HG03064 (cell line): ENCODE measurements around the gene NKAIN4.
"Not testable (repeated sequence)": the region's sequence is repeated elsewhere in the genome, so short reads cannot be mapped to it uniquely, and the experiment has no call there.

Experiments
- ATAC-seq: cut with Tn5 transposase; IDR thresholded peaks from one replicate; pipeline ENCODE4 v1.9.1; 2021; ENCODE audit warnings: low read depth; ENCODE audit not compliant: unreplicated experiment

Gene NKAIN4

GRCh38 chr20:63259734-63260460 lies 5.6 kb upstream of the NKAIN4 start:
- no peak for ATAC-seq

GRCh38 chr20:63258781-63259180 lies 4.5 kb upstream of the NKAIN4 start:
- ATAC-seq: no peak

GRCh38 chr20:63257629-63258028 lies 3.4 kb upstream of the NKAIN4 start:
- no peak for ATAC-seq

DNA sequence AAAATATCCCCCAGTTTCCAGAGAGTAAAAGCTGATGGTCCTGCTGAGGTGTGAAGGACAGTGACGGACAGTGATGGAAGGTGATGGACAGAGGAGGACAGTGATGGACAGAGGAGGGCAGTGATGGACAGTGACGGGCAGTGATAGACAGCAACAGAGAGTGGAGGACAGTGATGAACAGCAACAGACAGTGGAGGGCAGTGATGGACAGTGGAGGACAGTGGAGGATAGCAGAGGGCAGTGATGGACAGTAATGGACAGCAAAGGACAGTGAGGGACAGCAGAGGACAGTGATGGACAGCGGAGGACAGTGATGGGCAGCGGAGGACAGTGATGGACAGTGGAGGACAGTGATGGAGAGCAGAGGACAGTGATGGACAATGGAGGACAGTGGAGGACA lies 2.7 kb upstream of the NKAIN4 start:
- no peak for ATAC-seq

DNA sequence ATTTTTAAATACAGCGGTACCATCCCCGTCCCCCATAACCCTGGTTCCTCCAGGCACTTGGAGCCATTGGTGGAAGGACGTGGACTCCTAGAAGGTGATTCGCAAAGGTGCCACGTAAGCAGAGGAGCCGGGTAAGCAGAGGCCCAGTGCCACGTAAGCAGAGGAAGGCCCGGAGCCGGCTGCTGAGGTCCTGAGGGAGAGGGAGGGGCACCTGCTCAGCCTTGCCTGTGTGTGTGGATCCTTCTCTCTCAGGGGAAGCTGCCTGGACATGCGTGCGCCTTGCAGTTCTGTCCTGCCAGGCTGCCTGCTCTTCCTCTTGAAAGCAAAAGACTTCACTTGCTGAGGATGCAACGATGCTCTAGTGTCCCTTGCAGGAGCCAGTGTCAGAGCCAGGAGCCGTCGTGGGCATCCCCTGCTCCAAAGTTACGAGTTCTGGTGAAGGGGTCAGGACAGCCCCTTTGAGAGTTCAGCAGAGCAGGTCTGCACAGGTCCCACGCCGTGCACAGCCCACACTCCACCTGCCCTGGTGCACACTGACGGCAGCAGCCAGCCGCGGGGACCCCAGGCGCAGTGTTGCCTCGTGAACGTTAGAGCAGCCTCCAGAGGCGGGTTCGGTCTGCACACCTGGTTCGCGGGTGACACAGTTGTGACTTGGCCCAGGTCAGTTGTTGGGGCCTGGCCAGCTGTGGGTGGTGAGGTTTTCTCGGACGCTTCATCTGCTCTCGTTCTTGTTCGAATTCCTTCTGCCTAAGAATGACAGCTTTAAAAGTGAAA lies 1.9 kb upstream of the NKAIN4 start:
- ATAC-seq: no peak

- no peak for ATAC-seq
These were observed 532 bp upstream of the NKAIN4 start for GRCh38 chr20:63254606-63255384.

DNA sequence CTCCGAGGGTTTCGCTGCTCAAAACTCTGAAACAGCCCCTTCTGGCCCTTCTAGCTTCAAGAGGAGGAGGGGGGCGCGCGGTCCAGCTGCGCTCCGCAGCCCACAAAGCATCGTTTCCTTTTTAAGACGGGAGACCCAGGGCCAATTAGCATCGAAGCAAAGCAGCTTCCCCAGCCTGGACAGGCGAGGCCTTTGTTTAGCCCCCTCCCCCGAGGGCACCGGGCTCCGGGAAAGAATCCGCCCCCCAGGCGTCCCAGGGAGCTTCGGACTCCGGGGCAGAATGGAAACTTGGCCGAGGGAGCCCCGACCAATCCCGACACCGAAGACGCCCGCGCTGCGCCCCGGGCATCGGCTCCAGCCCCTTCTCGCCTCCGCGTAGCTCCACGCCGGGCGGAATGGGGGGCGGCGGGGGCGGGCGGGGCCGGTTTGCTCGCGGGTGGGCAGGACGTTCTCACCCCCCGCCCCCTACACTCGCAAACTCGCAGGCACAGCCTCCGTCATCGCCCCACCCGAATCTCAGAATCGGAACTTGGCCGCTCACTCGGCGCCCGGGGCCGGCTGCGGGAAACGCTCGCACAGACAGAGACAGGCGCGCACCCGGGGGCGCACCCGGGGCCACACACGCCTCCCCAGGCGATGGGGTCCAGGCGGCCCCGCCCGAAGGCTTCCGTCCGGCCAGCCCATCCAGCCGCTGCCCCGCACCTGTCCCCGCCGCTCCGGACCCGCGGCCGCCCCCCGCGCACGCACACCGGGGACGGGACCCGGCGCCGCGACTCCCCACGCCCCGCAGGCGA lies 628 bp downstream of the NKAIN4 start:
- ATAC-seq: no peak

DNA sequence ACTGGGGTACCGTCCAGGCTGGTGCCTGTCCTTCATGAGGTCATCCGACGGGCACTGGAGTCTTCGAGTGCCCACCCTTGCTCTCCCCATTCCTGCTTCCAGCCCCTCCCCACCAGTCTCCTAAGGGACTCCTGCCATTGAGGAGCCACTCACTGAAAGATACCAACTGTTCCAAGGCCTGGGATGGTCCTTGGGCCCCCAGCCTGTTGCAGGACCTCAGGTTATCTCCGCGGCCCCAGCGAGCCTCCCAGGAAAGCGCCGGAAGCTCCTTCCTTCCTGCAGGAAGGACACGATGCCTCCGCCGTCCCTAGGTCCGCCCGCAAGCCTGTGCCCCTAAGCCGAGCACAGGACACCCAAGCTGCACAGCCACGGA lies 1.2 kb downstream of the NKAIN4 start:
- no peak for ATAC-seq

DNA sequence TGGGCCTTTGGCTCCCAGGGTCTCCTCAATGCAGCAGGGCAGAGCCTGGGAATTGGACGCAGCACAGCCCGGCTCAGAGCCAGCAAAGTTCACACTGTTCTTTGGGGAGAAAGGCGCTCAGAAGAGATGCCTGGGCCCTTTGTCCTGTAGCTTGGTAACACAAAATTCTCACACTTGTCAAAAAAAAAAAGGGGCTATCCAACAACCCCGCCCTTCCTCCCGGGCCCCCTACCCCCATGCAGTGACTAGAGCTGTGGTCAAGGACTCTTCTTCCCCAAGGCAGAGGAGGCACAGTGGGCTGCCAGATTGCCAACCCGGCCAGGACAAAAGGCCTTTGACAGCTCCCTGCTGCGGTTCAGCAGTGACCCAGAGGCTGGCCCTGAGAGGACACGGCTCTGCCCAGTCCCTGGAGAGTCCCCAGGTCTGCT lies 2.0 kb downstream of the NKAIN4 start:
- no peak for ATAC-seq

GRCh38 chr20:63251350-63251749 lies 2.9 kb downstream of the NKAIN4 start:
- not testable (repeated sequence) for ATAC-seq

DNA sequence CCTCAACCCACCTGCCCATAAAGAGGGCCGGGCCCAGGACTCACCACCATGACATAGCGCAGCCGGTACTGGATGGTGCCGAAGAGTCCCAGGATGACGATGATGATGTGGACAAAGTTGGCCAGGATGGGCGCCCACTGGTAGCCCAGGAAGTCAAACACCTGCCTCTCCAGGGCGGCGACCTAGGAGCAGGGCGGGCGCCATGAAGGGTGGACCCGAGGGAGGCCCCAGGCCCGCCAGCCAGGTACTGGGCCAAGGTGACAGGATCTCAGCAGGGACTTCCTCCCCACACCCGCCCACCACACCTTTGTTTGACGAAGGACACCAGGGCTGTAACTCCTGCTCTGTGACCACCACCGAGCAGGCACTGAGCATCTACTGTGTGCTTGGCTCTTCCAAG lies 4.4 kb downstream of the NKAIN4 start:
- ATAC-seq: no peak

DNA sequence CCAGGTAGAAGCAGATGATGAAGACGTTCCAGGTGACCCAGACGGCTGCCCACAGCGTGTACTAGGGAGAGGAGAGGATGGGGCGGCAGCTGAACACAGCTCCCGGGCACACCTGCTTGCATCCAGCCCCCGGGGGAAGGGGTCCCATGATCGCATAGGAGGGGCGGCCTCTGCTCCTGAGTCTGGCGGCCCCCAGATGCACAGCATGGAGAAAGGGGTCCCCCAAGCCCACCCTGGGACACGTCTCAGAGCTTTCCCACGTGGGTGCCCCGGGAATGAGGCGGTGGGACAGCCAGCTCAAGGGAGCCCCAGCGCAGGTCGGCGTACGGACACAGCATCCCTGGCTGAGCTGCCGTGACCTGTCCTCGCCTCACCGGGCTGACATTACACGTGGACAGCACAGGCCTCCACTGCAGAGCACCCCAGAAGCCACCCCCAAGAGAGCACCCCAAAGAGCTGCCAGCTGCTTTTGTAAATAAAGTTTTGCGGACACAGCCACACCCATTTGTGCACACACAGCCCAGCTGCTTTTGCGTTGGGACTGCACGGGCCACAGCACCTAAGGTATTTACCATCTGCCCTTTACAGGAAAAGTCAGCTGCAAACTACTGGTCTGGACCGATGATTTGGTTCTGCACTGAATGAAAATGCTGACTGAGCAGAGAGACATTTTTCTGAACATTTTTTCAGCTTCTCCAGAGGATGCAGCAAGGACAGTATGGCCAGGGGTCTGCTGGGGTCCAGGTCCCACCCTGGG lies 5.2 kb downstream of the NKAIN4 start:
- ATAC-seq: no peak

DNA sequence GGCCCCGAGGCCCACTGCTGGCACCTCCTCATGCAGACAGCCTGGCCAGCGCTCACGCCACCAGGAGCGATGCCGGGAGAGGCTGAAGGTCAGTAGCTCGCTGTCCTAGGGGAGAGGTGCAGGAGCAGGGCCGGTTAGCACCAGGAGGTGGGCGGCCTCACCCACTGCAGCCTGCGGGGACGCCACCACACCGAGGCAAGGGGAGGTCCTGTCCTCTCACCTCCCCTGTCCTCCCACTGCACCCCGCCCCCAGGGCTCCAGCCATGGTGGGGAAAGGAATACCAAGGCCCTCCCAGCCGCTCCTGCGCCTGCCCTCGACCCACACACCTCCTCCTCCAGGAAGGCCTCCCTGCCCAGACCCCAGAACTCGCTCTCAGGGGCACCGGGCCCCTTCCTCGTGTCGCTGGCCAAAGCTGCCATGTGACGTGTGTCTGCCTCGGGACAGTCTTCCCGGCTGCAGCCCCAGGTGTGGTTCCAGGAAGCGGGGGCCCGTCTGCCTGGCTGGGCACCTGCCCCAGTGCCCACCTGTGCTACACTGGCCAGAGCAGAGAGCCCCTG lies 6.5 kb downstream of the NKAIN4 start:
- no peak for ATAC-seq

GRCh38 chr20:63246490-63247288 lies 7.6 kb downstream of the NKAIN4 start:
- no peak for ATAC-seq

GRCh38 chr20:63244468-63244867 lies 9.8 kb downstream of the NKAIN4 start:
- ATAC-seq: no peak

DNA sequence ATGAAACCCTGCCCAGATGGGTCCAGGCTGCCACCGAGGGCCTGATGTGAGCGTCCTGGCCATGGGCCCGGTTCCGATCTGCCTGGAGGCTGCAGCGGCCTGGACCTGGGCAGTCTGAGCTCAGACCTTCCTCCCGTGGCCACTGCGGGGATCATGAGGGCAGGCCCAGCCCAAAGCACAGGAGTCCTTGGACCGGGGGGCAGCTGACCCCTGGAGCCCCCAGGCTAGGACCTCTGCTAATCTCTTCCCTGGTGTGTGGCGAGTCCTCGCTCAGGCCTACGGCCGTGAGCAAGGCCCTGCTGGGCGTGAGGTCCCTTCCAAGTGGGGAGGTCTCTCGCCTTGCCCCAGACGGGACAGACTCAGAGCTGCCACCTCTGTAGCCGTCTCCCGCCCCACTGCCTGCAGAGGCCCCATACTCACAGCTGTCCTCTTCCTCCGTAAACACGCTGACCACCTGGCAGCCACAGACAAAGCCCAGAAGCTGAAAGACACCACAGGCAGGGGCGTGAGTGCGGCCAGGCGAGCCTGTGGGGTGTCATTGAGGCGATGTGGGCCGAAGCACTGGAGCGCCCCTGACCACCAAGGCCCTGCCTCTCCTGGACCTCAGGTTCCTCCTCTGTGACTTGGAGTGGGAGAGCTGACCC lies 10.5 kb downstream of the NKAIN4 start:
- ATAC-seq: no peak

- no peak for ATAC-seq
These were observed 11.5 kb downstream of the NKAIN4 start for GRCh38 chr20:63242736-63243135.

DNA sequence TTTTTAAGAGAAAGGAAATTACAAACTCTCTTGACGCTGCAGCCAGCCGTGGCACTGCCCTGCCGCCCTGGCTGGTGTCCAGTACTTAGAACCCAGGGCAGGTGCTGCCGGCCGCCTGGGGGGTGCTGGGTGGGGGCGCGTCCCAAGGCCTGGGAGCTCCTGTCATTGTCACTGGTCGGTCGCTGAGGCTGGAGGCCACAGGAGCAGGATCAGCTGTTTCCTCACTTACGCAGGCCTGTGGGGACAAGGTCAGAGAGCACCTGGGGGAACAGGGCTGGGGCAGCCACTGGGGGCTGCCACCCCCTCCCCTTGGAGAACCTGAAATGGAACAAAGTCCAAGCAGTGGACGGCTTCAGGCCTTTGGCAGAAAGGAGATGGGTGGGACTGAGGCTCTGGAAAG lies 13.0 kb downstream of the NKAIN4 start:
- no peak for ATAC-seq
